HepG2 (cell line): Measurements from ENCODE around the gene HELZ2. TPM values are rescaled to one million over a fixed set of nuclear protein-coding genes. Genes with fewer than 3 reads are reported as not detected.

Experiments
- AGO1 ChIP-seq: fragments of 200-400 bp; formaldehyde crosslinking; IDR thresholded peaks from 2 replicates; pipeline ENCODE4 v1.6.1; 2017; ENCODE audit warnings: mild to moderate bottlenecking, low read depth, low read length, moderate library complexity; ENCODE audit not compliant: poor library complexity, severe bottlenecking
- ATF2 ChIP-seq: sonication (generic); formaldehyde crosslinking; IDR thresholded peaks from 2 replicates; pipeline ENCODE4 v1.4.0; 2020; ENCODE audit warnings: missing genetic modification reagents
- ATF7-NPFF ChIP-seq: sonication (generic); formaldehyde crosslinking; IDR thresholded peaks from 2 replicates; pipeline ENCODE4 v1.8.1; 2023; ENCODE audit warnings: mild to moderate bottlenecking, low read depth, missing genetic modification reagents, moderate library complexity
- CHD2 ChIP-seq: IDR thresholded peaks from 2 replicates; pipeline ENCODE4 v1.6.1; 2011; ENCODE audit warnings: low read depth, low read length, improper control_type of control experiment
- DPF2 ChIP-seq: sonication (generic); formaldehyde crosslinking; IDR thresholded peaks from 2 replicates; pipeline ENCODE4 v1.4.0; 2020; ENCODE audit warnings: mild to moderate bottlenecking, low read depth, missing genetic modification reagents, borderline replicate concordance
- DR1 ChIP-seq: sonication (generic); formaldehyde crosslinking; IDR thresholded peaks from 2 replicates; pipeline ENCODE4 v1.8.0; 2021; ENCODE audit warnings: mild to moderate bottlenecking, missing genetic modification reagents, inconsistent platforms
- HOXA9 ChIP-seq: sonication (generic); formaldehyde crosslinking; IDR thresholded peaks from 2 replicates; pipeline ENCODE4 v1.8.1; 2022; ENCODE audit warnings: missing genetic modification reagents, mild to moderate bottlenecking, moderate library complexity, borderline replicate concordance
- MEIS2 ChIP-seq: sonication (generic); formaldehyde crosslinking; IDR thresholded peaks from 2 replicates; pipeline ENCODE4 v1.9.0; 2021; ENCODE audit warnings: mild to moderate bottlenecking, missing genetic modification reagents
- MLXIP ChIP-seq: sonication (generic); formaldehyde crosslinking; IDR thresholded peaks from 2 replicates; pipeline ENCODE4 v1.9.0; 2021; ENCODE audit warnings: missing genetic modification reagents, borderline replicate concordance
- MYC ChIP-seq: sonication (generic); formaldehyde crosslinking; IDR thresholded peaks from 2 replicates; pipeline ENCODE4 v1.9.0; 2021; ENCODE audit warnings: missing genetic modification reagents, borderline replicate concordance
- NBN ChIP-seq: fragments of 450-650 bp; conservative IDR thresholded peaks from 2 replicates; pipeline ENCODE4 v1.6.1; 2017
- NKX3-1 ChIP-seq: sonication (generic); formaldehyde crosslinking; IDR thresholded peaks from 2 replicates; pipeline ENCODE4 v1.5.0; 2020; ENCODE audit warnings: missing genetic modification reagents
- RXRB ChIP-seq: IDR thresholded peaks from 2 replicates; pipeline ENCODE4 v1.6.1; 2016; ENCODE audit warnings: borderline replicate concordance, missing genetic modification reagents, missing compliant biosample characterization
- STAG1 ChIP-seq: sonication (generic); formaldehyde crosslinking; IDR thresholded peaks from 2 replicates; pipeline ENCODE4 v1.4.0; 2020; ENCODE audit warnings: missing genetic modification reagents
- TCF7 ChIP-seq: sonication (generic); IDR thresholded peaks from 2 replicates; pipeline ENCODE4 v1.6.1; 2016; ENCODE audit warnings: antibody characterized with exemption, low read depth
- ZEB1 ChIP-seq: IDR thresholded peaks from 2 replicates; pipeline ENCODE4 v1.6.1; 2012; ENCODE audit warnings: mild to moderate bottlenecking, low read depth, inconsistent platforms; ENCODE audit not compliant: insufficient replicate concordance
- ZFAT ChIP-seq: sonication (generic); formaldehyde crosslinking; conservative IDR thresholded peaks from 2 replicates; pipeline ENCODE4 v1.8.1; 2023; ENCODE audit warnings: missing genetic modification reagents, inconsistent platforms
- ZIK1 ChIP-seq: sonication (generic); formaldehyde crosslinking; IDR thresholded peaks from 2 replicates; pipeline ENCODE4 v1.5.0; 2020; ENCODE audit warnings: mild to moderate bottlenecking, low read depth, missing genetic modification reagents, borderline replicate concordance
- ZNF234 ChIP-seq: sonication (generic); formaldehyde crosslinking; conservative IDR thresholded peaks from 2 replicates; pipeline ENCODE4 v1.5.1; 2020; ENCODE audit warnings: mild to moderate bottlenecking, missing genetic modification reagents
- ZNF296 ChIP-seq: sonication (generic); formaldehyde crosslinking; conservative IDR thresholded peaks from 2 replicates; pipeline ENCODE4 v1.5.0; 2020; ENCODE audit warnings: mild to moderate bottlenecking, missing genetic modification reagents
- ZNF547 ChIP-seq: sonication (generic); formaldehyde crosslinking; IDR thresholded peaks from 2 replicates; pipeline ENCODE4 v1.5.1; 2020; ENCODE audit warnings: mild to moderate bottlenecking, missing genetic modification reagents
- ZNF616 ChIP-seq: sonication (generic); formaldehyde crosslinking; IDR thresholded peaks from 2 replicates; pipeline ENCODE4 v1.5.0; 2020; ENCODE audit warnings: low read depth, mild to moderate bottlenecking, missing genetic modification reagents
- ZNF776 ChIP-seq: sonication (generic); formaldehyde crosslinking; IDR thresholded peaks from 2 replicates; pipeline ENCODE4 v1.4.0; 2020; ENCODE audit warnings: mild to moderate bottlenecking, missing genetic modification reagents
- ZNF800 ChIP-seq: sonication (generic); formaldehyde crosslinking; IDR thresholded peaks from 2 replicates; pipeline ENCODE4 v1.4.0; 2020; ENCODE audit warnings: missing genetic modification reagents
- ZSCAN12 ChIP-seq: sonication (generic); formaldehyde crosslinking; IDR thresholded peaks from 2 replicates; pipeline ENCODE4 v1.9.0; 2021; ENCODE audit warnings: mild to moderate bottlenecking, missing genetic modification reagents
- polyA plus RNA-seq, 8 experiments: library from polyadenylated mRNA; depleted of rRNA in 3 of 8; stranded (reverse) in 7 of 8; unstranded in 1 of 8; fragments of >200 nt; fragmentation: Illumina TruSeq in 4 of 8; extraction: Trizol in 4 of 8; gene quantifications; 2 replicates each; pipeline versions ENCODE4 v1.2.1 to v1.2.3, GENCODE V29; 2011 to 2016; ENCODE audit warnings: low read depth in 4 of 8, missing spikeins in 1 of 8, mixed read lengths in 1 of 8; ENCODE audit not compliant: insufficient read depth in 1 of 8
- total RNA-seq, 5 experiments: library from RNA; depleted of rRNA; stranded (reverse); fragments of >200 nt; fragmentation: Illumina TruSeq; extraction: Trizol; gene quantifications; 2 replicates each; pipeline ENCODE4 v1.2.3, GENCODE V29; 2016; ENCODE audit warnings: low read depth in 1 of 5

The HELZ2 gene
- total and polyA plus RNA-seq, 2 of the 13 experiments (the other 11 are each of a cell fraction or from before 2014, with no cell fraction given) = 9.6 to 10.1 TPM

GRCh38 chr20:63537525-63538203 is 36.4 kb downstream of the HELZ2 start (continued):
- TF ChIP-seq ZFAT (CRISPR knock-in tag) (no peak), TCF7 (no peak; the same call in 1 of the 2 replicates), MYC (CRISPR knock-in tag) (peak; percentile 86; the same call in 1 of the 2 replicates), NKX3-1 (CRISPR knock-in tag) (0 out of 2 replicates have a peak, but pooled peaks have one; percentile 46), STAG1 (CRISPR knock-in tag) (peak; percentile 100), AGO1 (peak; percentile 83), ZIK1 (CRISPR knock-in tag) (0 out of 2 replicates have a peak, but pooled peaks have one; percentile 79), HOXA9 (CRISPR knock-in tag) (no peak), NBN (no peak), ZNF776 (no peak), ATF7-NPFF (CRISPR knock-in tag) (peak; percentile 90), ZEB1 (peak; percentile 37), RXRB (peak; percentile 71; the same call in 1 of the 2 replicates), CHD2 (no peak; the same call in 1 of the 2 replicates), DR1 (CRISPR knock-in tag) (peak; percentile 61; the same call in 1 of the 2 replicates), ZNF234 (CRISPR knock-in tag) (no peak), ZNF547 (CRISPR knock-in tag) (peak; percentile 79; the same call in 1 of the 2 replicates), MLXIP (CRISPR knock-in tag) (no peak), ZNF800 (CRISPR knock-in tag) (peak; percentile 87; the same call in 1 of the 2 replicates), ATF2 (CRISPR knock-in tag) (peak; percentile 83; the same call in 1 of the 2 replicates), MEIS2 (CRISPR knock-in tag) (peak; percentile 85), ZSCAN12 (CRISPR knock-in tag) (0 out of 2 replicates have a peak, but pooled peaks have one; percentile 88), ZNF616 (CRISPR knock-in tag) (no peak), DPF2 (CRISPR knock-in tag) (no peak), ZNF296 (CRISPR knock-in tag) (peak; percentile 96)
